ENCODE data around the gene PTPRG. TPM values are rescaled to one million over a fixed set of nuclear protein-coding genes. Genes with fewer than 3 reads are reported as not detected.

The PTPRG gene
- total RNA-seq, 1 donor from 2014 or later: 11.1 TPM

DNA sequence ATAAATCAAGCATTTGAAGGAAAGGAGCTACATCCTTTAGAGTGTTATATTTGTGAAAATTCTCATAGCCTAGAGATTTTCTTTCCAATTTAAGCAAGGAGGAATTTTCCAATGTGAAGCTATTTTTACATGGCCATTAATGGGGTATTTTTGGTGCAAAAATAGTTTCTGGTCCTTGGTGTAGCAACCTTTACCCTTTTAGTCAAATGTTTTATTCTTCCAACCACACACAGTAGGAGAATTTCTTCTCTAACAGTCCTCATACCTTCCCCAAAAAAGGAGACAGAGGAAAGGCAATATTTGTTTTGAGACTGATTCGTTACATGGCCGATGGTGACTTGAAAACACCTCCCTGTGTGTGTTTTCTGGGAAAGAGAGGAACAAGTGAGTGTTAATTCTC lies 261.2 kb downstream of the PTPRG start:
- FAIRE-seq: no peak
- Histone ChIP-seq H3K4me3 (ENCODE audit: low read depth, low read length) (no peak overlapping the region), H3K36me3 (ENCODE audit: control insufficient read depth, insufficient read depth, low read length) (no peaks in the 10 kb centered on the region), H3K27me3 (ENCODE audit: control insufficient read depth, insufficient read depth, low read length) (no peaks in the 10 kb centered on the region)
- no peak for DNase-seq (ENCODE audit: low read depth)
- TF ChIP-seq, protein P1, sequence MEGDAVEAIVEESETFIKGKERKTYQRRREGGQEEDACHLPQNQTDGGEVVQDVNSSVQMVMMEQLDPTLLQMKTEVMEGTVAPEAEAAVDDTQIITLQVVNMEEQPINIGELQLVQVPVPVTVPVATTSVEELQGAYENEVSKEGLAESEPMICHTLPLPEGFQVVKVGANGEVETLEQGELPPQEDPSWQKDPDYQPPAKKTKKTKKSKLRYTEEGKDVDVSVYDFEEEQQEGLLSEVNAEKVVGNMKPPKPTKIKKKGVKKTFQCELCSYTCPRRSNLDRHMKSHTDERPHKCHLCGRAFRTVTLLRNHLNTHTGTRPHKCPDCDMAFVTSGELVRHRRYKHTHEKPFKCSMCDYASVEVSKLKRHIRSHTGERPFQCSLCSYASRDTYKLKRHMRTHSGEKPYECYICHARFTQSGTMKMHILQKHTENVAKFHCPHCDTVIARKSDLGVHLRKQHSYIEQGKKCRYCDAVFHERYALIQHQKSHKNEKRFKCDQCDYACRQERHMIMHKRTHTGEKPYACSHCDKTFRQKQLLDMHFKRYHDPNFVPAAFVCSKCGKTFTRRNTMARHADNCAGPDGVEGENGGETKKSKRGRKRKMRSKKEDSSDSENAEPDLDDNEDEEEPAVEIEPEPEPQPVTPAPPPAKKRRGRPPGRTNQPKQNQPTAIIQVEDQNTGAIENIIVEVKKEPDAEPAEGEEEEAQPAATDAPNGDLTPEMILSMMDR (IDR thresholded peaks at IDR 0.05; ENCODE audit: insufficient read depth, low read length, severe bottlenecking): no peak

DNA sequence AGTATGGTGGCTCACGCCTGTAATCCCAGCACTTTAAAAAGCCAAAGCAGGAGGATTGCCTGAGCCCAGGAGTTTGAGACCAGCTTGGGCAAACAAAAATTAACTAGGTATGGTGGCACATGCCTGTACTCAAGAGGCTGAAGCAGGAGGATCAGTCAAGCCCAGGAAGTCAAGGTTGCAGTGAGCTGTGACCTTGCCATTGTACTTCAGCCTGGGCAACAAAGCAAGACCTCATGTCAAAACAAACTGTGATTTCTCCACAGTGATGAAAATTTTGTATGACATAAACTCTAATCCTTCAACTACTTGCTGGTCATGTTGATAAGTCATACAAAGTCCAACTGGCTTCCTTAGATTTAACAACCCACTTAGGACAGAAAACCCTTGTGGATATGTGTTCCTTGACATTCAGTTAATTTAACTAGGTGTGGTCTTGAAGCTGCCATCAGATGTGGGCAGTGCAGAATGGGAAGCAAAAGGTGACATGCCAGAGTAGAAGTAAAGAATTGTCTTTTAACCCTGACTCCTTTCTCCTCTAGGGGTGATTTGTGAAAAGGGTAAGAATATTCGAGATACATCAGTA lies 263.3 kb downstream of the PTPRG start:
- H3K4me3 ChIP-seq (ENCODE audit: low read depth, low read length): no peak overlapping the region
- TF ChIP-seq, protein P1 (IDR thresholded peaks at IDR 0.05; ENCODE audit: insufficient read depth, low read length, severe bottlenecking): no peak
- FAIRE-seq: no peak
- H3K27me3 ChIP-seq (ENCODE audit: control insufficient read depth, insufficient read depth, low read length): no peaks in the 10 kb centered on the region
- H3K36me3 ChIP-seq (ENCODE audit: control insufficient read depth, insufficient read depth, low read length): no peaks in the 10 kb centered on the region
- no peak for DNase-seq (ENCODE audit: low read depth)

DNA sequence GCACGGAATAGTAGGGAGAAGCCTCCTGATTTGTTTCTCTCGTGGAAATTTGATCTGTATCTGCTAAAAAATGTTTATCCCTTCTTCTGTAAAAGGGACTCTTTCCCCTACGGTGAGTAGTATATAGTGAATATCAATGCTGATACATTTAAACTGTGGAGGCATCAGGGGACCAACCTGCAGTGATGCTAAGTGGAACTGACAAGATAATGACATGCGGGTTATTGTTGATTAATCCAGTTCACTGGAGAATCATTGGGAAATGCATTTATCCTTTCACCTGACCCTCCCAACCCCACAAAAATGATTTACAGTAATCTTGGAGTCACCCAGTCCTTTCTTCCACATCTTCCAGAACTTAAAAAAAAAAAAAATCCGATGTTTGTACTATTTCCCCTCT lies 264.8 kb downstream of the PTPRG start:
- H3K27me3 ChIP-seq (ENCODE audit: control insufficient read depth, insufficient read depth, low read length): no peaks in the 10 kb centered on the region

DNA sequence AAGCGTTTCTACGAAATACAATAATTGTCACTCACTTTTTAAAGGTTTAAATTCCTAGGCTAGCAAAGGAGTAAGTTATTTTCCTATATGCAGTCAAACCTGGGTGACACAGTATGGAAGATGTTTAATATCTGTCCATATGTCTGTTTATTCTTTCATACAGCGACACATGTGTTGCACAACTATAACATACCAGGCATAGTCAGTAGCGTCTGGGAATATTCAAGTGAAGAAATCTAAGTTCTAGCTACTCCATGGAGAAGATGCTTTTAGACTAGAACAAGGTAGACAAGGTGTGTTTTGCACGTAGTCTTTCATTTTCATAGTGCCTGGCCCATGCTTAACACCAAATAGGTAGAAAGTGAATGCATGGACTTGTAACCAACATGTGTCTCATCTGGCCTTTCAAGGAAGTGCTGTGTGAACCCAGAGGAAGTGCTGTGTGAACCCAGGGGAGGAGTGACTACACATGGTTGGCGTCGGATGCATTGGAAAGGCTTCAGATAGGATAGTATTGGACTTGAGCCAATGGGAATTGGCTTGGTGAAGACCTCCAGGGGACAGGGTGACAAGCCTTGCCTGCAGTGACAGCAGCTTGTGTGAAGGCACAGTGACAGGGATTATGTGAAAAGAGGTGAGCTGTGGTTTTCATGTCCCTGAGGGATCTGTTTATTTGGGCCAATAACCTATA lies 267.0 kb downstream of the PTPRG start:
- no peaks in the 10 kb centered on the region for H3K36me3 ChIP-seq (ENCODE audit: control insufficient read depth, insufficient read depth, low read length)
- no peaks in the 10 kb centered on the region for H3K27me3 ChIP-seq (ENCODE audit: control insufficient read depth, insufficient read depth, low read length)
- TF ChIP-seq, protein P1 (IDR thresholded peaks at IDR 0.05; ENCODE audit: insufficient read depth, low read length, severe bottlenecking): no peak
- no peak for FAIRE-seq
- DNase-seq (ENCODE audit: low read depth): no peak
- no peak overlapping the region for H3K4me3 ChIP-seq (ENCODE audit: low read depth, low read length)

More for the DNA sequence above, 264.8 kb downstream of the PTPRG start:
- TF ChIP-seq, protein P1 (IDR thresholded peaks at IDR 0.05; ENCODE audit: insufficient read depth, low read length, severe bottlenecking): no peak
- Histone ChIP-seq H3K36me3 (ENCODE audit: control insufficient read depth, insufficient read depth, low read length) (no peaks in the 10 kb centered on the region), H3K4me3 (ENCODE audit: low read depth, low read length) (no peak overlapping the region)
- DNase-seq (ENCODE audit: low read depth) (no peak), FAIRE-seq (no peak)

DNA sequence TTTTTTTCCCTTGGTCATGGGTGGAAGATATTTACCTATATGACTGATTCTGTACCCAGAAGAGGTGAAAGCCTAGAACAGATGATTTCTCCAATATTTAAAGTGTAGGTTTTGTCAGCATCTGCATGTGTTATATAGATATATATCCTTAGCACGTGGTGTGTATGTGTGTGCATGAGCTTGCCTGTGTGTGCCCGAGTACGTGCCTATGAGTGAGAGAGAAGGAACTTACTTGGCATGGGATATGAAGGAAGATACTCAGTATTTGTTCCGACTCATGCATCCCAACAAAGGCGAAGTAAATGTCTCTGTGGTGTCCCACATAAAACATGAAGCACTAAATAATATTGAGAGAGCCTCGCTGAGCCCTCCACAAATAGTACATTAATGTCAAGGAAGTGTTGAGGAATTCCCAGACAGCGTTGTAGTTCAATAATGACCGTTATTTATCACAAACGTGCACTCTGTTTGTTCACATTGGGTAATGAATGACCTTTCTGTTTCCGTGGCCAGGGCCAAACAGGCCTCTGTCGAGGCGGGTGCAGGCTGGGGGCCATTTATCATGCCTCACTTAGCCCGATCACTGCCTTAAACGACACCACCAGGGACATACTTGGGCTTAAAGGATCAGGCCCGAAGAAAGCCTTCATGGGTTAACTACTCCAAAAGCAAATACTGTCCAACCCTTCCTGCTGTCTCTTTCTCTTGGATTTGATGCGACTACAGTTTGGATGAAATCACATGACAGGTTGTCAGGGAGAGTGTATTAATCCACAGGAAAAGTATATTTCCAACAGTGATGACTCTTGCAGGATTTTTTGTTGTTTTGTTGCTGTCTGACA lies 267.7 kb downstream of the PTPRG start:
- H3K36me3 ChIP-seq (ENCODE audit: control insufficient read depth, insufficient read depth, low read length): no peaks in the 10 kb centered on the region
- H3K27me3 ChIP-seq (ENCODE audit: control insufficient read depth, insufficient read depth, low read length): no peaks in the 10 kb centered on the region
- FAIRE-seq: no peak
- DNase-seq (ENCODE audit: low read depth): no peak
- H3K4me3 ChIP-seq (ENCODE audit: low read depth, low read length): no peak overlapping the region
- TF ChIP-seq, protein P1 (IDR thresholded peaks at IDR 0.05; ENCODE audit: insufficient read depth, low read length, severe bottlenecking): no peak
